Lung (tissue), 12 donors: Measurements from ENCODE around the gene TSPYL6. TPM values are rescaled to one million over a fixed set of nuclear protein-coding genes. Genes with fewer than 3 reads are reported as not detected.

Experiments used
- ATAC-seq: fragments of 200-7000 bp; cut with Tn5 transposase; one replicate; pipeline ENCODE4 v1.9.1; 2020; ENCODE audit warnings: moderate number of reproducible peaks; ENCODE audit not compliant: insufficient read depth, low FRiP score
- DNase-seq, 3 donors: peaks; one replicate each; pipeline ENCODE4 v3.0.0-alpha.2; 2013 to 2017
- H3K27ac ChIP-seq, 2 donors: one replicate each; pipeline ENCODE4 v1.5.1; 2013; ENCODE audit warnings: mild to moderate bottlenecking in 2 of 2, moderate library complexity in 2 of 2, control low read depth in 1 of 2, inconsistent platforms in 1 of 2, low read depth in 1 of 2, low read length in 1 of 2
- H3K27me3 ChIP-seq, 3 donors: one replicate each; pipeline ENCODE4 v1.5.1; 2013; ENCODE audit warnings: low read length in 2 of 3; ENCODE audit not compliant: control insufficient read depth in 3 of 3, insufficient read depth in 3 of 3
- H3K36me3 ChIP-seq, 4 donors: one replicate each; pipeline ENCODE4 v1.5.1; 2013; ENCODE audit warnings: low read length in 4 of 4, mild to moderate bottlenecking in 1 of 4, moderate library complexity in 1 of 4; ENCODE audit not compliant: control insufficient read depth in 4 of 4, insufficient read depth in 4 of 4
- H3K4me1 ChIP-seq, 5 donors: one replicate each; pipeline ENCODE4 v1.5.1; 2013; ENCODE audit warnings: low read length in 5 of 5, mild to moderate bottlenecking in 2 of 5, moderate library complexity in 1 of 5; ENCODE audit not compliant: control insufficient read depth in 5 of 5, insufficient read depth in 5 of 5
- H3K4me3 ChIP-seq: one replicate; pipeline ENCODE4 v1.5.1; 2013; ENCODE audit warnings: mild to moderate bottlenecking, control low read depth, moderate library complexity
- H3K9ac ChIP-seq, 2 donors: one replicate each; pipeline ENCODE4 v1.5.1; 2013; ENCODE audit warnings: low read length in 2 of 2, control low read depth in 1 of 2; ENCODE audit not compliant: insufficient read depth in 1 of 2
- H3K9me3 ChIP-seq, 4 donors: one replicate each; pipeline ENCODE4 v1.5.1; 2013; ENCODE audit warnings: low read length in 3 of 4, mild to moderate bottlenecking in 1 of 4, moderate library complexity in 1 of 4; ENCODE audit not compliant: control insufficient read depth in 4 of 4, insufficient read depth in 3 of 4
- CTCF ChIP-seq: IDR thresholded peaks from 2 replicates; pipeline ENCODE4 v1.5.1; 2012; ENCODE audit warnings: mild to moderate bottlenecking; ENCODE audit errors: control extremely low read depth, extremely low read depth
- WGBS, 2 donors: extraction: QIAGEN DNeasy Blood & Tissue Kit; methylation state at CpG; one replicate each; pipeline ENCODE4 v1.1.7; 2013; 5-methylcytosine and 5-hydroxymethylcytosine counted together
- polyA plus RNA-seq, 2 donors: library from polyadenylated mRNA; stranded (reverse); fragments of 200-250 nt; gene quantifications; one replicate each; pipeline ENCODE4 v1.2.1, GENCODE V29; 2013
- total RNA-seq, 2 donors: library from RNA; depleted of rRNA in 1 of 2; stranded (reverse); fragments of >200 nt in 1 of 2; gene quantifications; one replicate each; pipeline ENCODE4 v1.2.1, GENCODE V29; 2014 to 2021
- donor health status: control.
- donor health status: control.
- donor health status: Bipolar disorder and iron deficiency.
- donor health status: healthy.
- donor health status: DM: yes; HTN: yes; CAD: no.

Gene TSPYL6
- total and polyA plus RNA-seq, 4 donors, result 0.20 TPM; not detected in 3

GRCh38 chr2:54287532-54287931, 31.5 kb upstream of the TSPYL6 start:
- Histone ChIP-seq H3K27me3 (no peaks in the 10 kb centered on the region), H3K9ac (no peak overlapping the region), H3K27ac (no peak overlapping the region), H3K4me1 (peaks cover 0 to 13% (median 0%) of the 10 kb centered on the region in 5 donors), H3K36me3 (peaks cover 0 to 2% (median 0%) of the 10 kb centered on the region in 4 donors), H3K4me3 (no peak overlapping the region), H3K9me3 (no peaks in the 10 kb centered on the region)
- WGBS, 2 donors, result 91 to 100% methylated on average over 2 of the region's 2 CpGs
- no peak for ATAC-seq
- no peak for TF ChIP-seq CTCF
- DNase-seq, result no peak

GRCh38 chr2:54285451-54285850, 29.4 kb upstream of the TSPYL6 start:
- Histone ChIP-seq H3K36me3 (peaks cover 0 to 2% (median 0%) of the 10 kb centered on the region in 4 donors), H3K4me3 (no peak overlapping the region), H3K27me3 (no peaks in the 10 kb centered on the region), H3K27ac (no peak overlapping the region), H3K4me1 (peaks cover 0 to 7% (median 0%) of the 10 kb centered on the region in 5 donors), H3K9me3 (no peaks in the 10 kb centered on the region), H3K9ac (no peak overlapping the region)
- no peak for TF ChIP-seq CTCF
- 98 to 100% methylated on average over 1 of the region's 1 CpG for WGBS, 2 donors
- ATAC-seq (no peak), DNase-seq (no peak)

GRCh38 chr2:54284826-54285225, 28.8 kb upstream of the TSPYL6 start:
- peaks cover 0 to 4% (median 0%) of the 10 kb centered on the region in 5 donors for H3K4me1 ChIP-seq
- H3K36me3 ChIP-seq, result peaks cover 0 to 2% (median 0%) of the 10 kb centered on the region in 4 donors
- no peak overlapping the region for H3K27ac ChIP-seq
- 94% methylated on average over 3 of the region's 3 CpGs for WGBS, 2 donors
- no peaks in the 10 kb centered on the region for H3K9me3 ChIP-seq
- no peak for DNase-seq
- H3K4me3 ChIP-seq, result no peak overlapping the region
- no peaks in the 10 kb centered on the region for H3K27me3 ChIP-seq
- H3K9ac ChIP-seq, result no peak overlapping the region
- no peak for ATAC-seq
- TF ChIP-seq CTCF, result no peak

GRCh38 chr2:54279385-54279784, 23.4 kb upstream of the TSPYL6 start:
- no peak for ATAC-seq
- no peak for DNase-seq
- no peaks in the 10 kb centered on the region for H3K27me3 ChIP-seq
- WGBS, 2 donors, result 71 to 84% methylated on average over 2 of the region's 2 CpGs
- H3K9ac ChIP-seq, result no peak overlapping the region
- no peak overlapping the region for H3K27ac ChIP-seq
- no peak for TF ChIP-seq CTCF
- no peak overlapping the region for H3K4me3 ChIP-seq
- H3K9me3 ChIP-seq, result no peaks in the 10 kb centered on the region
- H3K4me1 ChIP-seq, result no peaks in the 10 kb centered on the region
- H3K36me3 ChIP-seq, result no peaks in the 10 kb centered on the region
